Activated CD4-positive, alpha-beta T cell treated with anti-CD3 and anti-CD28 coated beads for 4 hours (primary cell): ENCODE data around the gene PC.
A peak's percentile ranks its signal among the peaks of the same experiment; 100 is the strongest.

Experiments used
- DNase-seq, 2 donors: peaks; one replicate each; pipeline ENCODE4 v3.0.0-alpha.2; 2020

Gene PC

DNA sequence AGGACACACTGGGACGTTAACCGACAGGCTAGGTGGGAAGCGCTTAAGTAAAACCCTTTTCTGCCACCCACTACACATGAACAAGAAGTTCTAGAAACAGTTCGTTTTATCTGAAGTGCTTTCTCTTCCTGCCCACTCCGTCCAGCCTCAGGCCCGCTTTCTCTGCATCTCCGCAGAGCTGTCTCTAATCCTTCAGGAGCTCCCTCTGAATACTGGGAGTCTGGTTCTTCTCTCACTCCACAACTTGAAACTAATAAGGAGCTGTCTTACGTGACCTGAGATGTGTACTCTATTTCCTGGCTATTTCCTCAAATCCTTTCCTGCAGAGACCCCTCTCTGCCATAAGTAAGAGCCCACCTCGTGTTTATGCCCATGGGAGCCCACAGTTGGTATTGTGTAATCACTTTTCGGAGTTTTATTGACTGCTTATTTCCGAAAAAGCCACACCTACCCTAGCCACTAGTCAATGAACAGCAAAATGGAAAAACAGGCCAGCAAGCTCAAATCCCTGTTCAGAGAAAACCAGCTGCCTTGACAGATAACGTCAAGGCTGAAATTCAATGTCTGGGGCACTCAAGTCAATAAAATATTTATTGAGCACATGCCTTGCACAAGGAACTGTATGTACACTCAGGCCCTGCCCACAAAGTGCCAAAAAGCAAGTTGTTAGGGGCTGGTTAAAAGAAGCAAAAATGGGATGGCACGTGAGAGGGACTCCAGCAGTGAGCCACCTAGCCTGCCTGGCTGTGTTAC, 4.9 kb downstream of the PC start:
- DNase-seq, result no peak

DNA sequence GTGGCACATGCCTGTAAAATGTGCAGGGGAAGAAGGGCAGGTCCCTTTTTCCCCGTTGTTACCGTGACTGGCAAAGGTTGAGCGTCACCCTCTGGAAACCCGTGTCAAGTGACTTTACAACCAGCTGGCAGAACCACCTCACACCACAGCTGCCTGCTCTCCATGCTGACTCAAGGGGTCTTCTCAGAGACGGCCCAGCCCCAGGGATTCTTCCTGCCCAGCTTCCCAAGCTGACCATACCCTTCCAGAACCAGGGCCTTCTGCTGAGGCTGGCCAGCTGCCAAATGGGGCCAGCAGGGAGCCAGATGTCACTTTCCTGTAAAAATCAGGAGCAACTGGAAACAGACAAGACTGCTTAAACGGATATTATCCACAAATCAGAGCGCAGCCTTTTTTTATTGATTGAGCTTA, 6.3 kb downstream of the PC start:
- DNase-seq, result no peak

DNA sequence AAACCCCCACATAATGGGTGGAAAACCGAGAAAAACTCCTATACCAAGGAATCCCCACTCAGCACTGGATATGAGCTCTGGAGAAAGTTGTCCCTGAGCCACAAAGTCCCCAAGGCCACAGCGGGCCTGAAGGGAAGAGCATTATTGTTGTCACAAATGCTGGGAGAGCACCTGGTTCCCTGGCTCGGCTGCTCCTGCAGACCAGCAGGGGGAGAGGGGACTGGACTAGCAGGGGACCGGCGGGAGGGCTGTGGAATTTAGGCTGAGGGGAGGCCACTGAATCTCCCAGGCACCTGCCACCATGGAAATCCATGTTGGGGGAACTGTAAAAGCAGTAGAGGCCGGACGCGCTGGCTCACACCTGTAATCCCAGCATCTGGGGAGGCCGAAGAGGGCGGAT, 7.0 kb downstream of the PC start:
- no peak for DNase-seq

DNA sequence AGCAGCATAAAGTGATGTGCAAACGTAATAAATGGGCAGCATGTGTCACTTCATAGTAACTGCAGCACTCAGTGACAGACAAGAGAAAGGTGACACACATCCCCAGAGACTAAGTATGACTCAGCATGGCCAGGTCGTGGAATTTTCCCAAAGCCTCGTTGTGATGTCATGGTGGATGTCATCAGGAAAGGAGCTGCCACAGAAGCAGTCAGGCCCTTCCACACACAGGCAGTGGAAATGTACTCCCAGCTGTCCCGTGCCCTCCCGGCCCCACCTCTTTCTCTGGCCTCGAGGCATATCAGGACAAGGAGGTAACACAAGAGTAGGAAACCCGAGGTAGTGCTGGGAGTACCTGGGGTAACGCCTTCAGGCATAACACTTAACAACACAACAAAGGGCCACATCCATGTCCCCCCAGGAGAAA, 8.1 kb downstream of the PC start:
- peak in 1 of 2 donors; percentile 28 for DNase-seq

DNA sequence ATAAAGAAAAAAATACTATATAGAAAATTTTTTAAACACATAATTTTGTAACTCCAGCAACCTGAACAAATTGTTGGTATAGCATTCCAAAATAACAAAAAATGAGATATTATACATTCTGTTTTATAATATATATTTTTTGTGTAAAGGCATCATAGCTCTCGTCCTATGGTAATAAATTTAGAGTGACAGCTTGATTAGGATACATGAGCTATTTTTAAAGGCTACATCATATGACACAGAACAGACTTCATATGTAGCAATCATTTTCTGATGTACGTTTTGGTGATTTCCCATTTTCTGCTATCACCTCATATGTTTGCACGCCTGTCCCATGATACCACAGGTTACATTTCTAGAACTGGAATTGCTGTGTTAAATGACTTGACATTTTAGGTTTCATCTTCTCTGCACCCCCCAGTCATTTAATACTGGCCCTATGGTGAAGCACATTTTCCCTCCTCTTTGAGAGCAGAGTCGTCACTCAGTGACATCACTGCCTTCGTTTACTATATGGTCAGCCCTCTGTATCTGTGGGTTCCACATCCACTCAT, 19.5 kb downstream of the PC start:
- DNase-seq, result no peak

DNA sequence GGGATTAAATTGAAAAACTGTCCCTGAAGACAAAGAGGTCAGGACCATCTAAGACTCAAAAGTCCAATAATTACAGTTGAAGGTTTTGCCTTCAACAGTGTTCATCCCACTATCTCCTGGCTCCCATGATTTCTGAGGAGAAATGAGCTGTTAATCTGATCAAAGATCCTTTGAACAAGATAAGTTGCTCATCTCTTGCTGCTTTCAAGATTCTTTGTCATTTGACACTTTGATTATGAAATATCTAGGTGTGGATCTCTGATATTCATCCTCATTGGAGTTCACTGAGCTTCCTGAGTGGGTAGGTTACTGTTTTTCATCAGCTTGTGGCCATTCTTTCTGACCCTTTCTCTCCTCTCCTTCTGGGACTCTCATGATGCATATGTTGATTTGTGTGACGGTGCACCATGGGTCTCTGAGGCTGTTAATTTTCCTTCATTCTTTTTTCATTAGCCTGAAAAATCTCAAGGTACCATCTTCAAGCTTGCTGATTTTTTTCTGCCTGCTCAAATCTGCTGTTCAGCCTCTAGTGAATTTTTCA, 20.9 kb downstream of the PC start:
- DNase-seq, result no peak

DNA sequence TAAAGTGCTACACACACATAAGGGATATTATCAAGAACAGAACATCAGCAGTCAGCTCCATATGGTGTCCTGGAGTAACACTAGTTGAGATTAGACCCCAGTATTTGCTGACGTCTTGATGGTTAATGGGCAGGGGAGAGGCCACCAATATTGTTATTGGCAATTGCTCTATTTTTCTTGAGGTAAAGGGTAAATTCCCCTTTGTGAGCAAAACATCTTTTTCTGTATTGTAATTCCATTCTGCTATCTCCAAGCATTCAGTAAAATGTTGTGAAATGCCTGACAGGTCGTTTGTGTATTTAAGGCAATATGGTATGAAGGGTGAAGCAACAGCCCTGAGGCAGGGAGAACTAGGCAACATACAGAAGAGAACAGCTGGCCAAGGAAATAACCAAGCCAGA, 21.9 kb downstream of the PC start:
- no peak for DNase-seq

DNA sequence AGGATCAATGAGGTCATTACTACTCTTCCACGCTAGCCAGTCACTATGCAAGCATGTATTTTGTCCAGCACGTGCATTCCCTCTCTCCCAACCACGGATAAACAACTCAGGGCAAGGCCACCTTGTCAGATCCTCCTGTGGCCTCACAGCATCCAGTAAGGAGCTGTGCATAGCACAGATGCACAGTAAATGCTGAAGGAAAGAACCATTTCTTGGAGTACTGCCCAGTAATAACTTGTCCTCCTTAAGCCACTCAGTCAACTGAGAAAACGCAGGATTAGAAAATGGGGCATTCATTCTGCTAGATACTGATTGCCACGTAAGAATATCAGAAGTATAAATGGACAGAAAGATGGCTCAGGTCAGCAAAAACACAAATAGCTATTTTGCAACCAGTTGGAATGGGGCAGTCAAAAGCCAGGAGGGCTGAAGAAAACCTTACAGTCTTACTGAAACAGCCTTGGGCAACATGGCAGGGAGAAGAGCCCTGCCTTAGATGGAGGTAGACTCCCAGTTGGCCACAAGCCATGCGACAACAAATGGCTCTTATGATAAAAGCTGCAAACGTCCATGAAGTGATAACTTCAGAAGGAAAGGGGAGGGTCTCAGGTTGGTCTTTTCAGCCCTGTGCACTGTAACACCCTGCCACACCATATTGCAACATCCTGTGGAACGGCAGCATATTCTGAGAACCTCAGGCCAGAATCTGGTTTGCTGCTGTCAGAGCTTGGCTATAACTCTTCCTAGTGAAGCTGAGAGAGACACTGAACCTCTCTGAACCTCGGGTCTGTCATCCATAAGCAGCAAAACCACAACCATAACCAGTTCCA, 23.0 kb downstream of the PC start:
- DNase-seq, result no peak

DNA sequence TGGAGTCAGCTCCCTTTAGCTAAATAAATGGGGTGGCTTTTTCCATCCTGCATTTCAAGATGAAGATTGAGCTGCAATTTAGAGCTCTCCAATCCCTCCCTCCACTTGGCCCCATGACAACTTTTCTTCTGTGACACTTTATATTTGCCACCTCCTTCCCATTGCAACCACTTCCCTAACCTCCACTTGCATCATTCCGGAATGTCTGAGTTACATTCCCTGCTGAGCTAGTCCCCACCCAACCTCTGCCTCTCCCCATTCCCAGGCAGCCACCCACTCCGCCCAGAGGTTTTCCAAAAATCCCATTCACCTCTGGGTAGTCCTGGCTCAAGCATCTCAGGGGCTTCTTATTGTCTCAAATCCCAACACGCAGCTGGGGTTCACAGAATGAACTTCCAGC, 24.7 kb downstream of the PC start:
- DNase-seq, result no peak

DNA sequence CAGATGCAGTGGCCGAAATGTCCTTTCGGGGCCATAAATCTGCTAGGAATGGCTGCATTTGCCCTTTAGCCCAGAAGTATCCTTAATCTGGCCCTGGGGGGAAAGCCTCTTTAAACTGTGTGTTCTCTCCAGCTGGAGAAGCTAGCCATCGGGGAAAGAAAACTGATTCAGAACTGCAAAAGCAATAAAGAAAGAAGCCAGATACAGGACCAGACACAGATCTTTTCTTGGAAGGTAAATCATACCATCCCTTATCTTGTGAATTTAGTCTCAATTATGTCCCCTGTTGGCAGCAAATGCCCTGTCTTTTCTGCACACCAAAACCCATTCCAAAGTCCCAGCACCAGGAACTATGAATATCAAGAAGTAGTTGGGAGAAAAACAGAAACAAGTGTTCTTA, 25.6 kb downstream of the PC start:
- DNase-seq, result no peak

DNA sequence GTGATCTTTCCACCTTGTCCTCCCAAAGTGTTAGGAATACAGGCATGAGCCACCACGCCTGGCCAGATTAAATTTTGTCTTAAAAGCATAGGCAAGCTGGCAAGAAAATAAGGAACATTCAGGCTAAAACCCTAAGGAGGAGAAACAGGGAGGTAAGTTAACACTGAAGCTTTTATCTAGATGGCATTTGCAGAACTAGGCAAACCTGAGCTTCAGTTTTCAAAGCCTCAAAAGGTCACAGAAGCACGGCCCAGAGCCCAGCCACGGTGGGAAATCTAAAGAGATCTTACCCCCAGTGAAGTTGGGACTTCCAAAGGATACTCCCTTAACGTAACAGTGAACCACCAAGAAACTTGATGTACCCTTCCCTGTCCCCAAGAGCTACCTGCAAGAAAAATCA, 28.4 kb downstream of the PC start:
- no peak for DNase-seq

DNA sequence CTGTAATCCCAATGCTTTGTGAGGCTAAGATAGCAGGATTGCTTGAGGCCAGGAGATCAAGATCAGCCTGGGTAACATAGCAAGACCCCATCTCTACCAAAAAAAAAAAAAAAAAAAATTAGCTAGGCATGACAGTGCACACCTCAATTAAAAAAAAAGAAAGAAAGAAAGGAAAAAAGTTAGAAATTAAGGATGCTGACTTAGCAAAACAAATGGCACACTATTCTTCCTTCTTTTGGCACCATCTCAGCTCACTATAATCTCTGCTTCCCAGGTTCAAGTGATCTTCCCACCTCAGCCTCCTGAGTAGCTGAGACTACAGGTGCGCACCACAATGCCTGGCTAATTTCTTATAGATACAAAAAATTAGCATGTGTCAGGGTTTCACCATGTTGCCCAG, 33.9 kb downstream of the PC start:
- no peak for DNase-seq

DNA sequence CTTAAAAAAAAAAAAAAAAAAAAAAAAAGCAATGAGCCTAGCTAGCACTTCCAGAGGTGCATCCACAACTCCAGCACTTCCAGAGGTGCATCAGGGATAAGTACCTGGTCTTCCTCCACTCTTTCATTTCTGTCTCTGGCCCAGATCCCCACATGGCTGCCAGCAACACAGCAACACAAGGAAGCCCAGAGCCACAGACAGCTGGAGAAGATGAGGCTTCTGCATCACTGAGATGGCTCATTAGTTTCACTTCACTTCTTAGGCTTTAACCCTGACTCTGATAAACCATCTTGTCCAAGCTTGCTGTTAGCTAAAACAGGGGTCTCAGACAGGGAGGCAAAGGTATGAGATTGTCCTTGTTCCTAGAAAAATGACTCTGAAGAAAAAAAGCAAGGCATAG, 35.6 kb downstream of the PC start:
- no peak for DNase-seq

DNA sequence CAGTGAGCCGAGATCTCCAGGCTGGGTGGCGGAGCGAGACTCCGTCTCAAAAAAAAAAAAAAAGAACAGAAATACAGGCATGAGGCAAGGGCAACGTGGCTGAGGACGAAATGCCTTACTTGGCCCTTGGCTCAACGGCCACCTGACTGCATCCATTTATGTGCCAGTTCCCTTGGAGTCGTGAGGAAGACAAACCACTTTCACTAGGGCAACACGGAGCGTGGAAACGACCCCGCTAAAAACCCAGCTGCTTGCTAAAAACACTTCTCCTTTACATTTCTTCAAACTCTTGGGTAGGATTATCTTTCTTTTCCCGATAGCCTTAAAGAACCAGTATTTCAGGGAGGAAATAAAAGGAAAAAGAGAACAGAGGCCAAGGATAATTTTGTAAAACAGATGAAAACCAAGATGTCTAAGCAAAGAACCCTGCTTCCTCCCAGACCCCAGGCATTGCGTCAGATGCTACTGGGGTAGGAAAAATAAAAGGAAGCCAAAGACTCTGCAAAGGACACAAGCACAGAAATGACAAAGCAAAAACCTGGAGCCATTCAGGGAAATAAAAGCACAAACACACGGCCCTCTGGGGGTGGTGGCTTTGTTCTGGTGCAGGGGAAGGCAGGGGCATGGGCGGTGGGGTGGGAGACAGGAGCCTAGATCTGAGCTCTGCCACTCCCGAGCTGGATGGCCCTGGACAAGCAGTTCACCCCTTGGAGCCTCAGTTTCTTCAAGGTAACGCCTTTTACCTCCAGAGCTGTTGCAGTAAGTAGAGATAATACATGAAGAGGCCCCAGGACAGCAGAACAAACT, 37.0 kb downstream of the PC start:
- no peak for DNase-seq

DNA sequence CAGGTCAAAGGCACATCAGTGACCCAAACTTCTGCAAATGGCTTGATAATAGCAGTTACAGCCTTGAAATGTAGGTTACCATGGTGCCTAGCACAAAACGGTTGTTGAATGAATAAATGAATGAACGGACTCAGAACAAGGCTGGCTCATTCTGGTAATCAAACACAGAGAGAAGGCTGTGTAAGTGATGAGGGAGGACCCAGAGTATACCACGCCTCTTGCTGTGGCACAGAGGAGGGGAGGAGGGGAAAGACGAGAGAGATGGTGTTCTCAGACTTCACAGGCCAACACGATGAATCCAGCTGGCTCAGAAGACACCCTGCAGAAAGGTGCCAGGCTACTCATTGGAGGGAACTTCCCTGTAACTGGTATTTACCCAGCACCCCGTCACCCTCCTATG, 38.3 kb downstream of the PC start:
- DNase-seq, result no peak

DNA sequence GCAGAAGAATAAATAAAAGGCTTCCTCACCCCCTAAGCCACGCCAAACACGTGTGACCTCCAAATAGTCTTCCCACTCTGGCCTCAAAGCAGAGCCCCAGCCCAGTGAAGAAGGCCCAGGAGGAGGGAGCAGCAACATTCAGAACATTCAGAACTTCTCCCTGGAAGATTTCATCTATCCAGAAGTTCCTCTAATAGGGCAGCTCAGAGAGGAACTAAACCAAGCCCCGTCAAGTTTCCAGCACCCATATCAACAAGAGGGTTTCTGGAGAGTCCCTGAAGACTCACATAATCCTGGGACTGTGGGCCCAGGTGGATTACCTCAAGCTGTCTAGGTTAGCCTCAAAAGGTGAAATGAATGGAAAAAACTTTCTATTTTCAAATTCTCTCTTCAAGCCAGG, 39.4 kb downstream of the PC start:
- no peak for DNase-seq

DNA sequence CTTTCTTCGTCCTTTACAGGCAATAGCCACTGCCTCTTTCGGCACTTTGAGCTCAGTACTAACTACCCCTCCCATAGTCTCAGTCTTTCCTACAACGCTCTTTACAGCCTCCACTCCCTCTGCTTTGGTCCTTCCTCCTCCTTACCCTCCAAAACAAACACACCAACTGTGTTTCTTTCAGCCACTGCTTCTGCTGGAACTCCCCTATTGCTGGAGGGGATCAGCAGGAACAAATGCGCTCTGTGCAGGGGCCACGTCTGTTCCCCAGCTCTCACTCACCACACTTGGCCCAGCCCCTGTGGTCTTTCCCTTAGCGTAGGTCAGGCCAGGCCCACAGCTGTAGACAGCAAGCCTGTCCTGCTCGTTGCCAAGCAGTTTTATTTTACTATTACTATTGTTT, 42.3 kb downstream of the PC start:
- DNase-seq, result no peak

DNA sequence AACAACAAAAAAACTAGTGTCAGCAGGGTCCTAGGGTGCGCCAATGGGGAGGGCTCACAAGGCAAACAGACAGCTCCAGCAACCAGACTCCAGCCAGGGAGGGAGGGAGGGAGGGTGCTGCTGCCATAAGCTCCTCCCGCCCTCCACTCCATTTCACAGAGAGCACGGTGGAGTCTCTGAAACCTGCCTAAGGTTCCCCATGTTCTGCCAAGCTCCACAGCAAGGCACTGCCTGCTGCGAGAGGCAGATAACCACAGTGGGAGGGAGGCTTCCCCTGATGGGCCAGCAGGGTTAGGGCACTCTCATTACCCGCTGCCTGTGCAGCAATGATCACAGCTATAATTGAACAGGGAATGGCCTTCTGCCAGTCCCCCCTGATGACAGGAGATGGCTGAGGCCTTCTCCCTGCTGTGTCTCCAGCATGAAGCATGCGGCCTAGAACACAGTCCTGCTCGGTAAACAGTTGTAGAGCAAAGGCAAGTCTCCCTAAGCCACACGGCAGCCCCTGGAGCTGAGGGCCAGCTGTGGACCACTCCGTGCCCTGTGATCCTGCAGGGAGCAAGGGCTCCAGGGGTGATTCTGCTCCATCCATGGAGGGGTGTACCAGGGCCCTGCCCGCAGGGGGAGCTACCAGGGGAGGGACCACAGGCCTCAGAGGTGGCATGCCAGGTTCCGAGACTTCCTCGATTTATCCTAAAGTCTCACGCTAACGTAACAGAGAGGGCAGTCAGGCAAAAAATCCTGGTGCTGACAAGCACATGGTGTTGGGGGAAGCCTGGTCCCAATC, 42.9 kb downstream of the PC start:
- DNase-seq, result no peak

DNA sequence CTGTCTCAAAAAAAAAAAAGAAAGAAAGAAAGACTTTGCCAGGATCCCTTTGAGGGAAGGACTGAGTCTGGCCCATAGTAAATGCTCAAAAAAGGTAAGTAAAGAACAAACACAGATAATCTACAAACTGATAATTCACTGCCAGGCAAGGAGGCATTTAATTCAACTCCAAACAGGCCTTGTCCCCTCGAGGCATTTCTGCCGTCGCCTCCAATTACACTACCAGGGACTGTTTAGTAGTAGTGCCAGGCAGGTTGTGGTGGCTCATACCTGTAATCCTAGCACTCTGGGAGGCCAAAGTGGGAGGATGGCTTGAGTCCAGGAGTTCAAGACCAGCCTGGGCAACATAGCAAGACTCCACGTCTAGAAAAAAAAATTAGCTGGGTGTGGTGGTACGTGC, 43.7 kb downstream of the PC start:
- DNase-seq, result no peak

DNA sequence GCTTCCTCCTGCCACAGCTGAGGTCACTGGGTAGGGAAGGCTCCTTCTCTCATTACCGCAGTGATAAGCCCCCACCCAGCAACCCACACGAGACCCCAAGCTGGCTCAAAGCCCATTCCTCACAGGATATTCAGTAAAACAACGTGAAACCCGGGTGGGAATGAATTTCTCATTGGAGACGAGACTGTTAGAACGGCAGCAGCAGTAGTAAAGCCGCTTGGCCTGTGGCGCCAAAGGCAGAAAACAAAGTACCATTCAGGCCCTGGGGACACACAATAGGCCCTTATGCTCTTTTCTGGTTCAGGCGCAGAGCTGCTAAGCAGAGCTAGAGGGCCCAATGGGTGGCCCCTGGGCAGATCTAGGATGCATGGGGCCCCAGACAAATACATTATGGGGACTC, 45.3 kb downstream of the PC start:
- DNase-seq, result no peak

DNA sequence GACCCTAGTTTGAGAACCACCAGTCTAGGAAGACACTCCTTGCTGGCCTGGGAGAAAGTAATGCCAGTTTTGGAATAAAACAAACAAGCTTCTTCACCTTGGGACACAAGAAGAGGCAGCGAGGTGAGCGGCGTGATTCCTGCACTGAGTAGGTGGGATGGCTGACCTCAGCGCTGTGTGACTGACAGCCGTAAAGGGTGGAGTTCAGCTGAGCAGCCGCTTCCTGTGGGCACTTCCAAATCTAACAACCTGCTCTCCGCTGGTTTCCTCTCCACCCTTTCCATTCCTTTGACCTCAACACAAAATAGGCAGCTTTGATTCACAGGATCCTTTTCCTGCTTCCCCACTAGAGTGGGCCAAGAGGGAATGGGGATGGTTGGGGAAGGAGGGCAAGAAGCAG, 45.8 kb downstream of the PC start:
- no peak for DNase-seq

DNA sequence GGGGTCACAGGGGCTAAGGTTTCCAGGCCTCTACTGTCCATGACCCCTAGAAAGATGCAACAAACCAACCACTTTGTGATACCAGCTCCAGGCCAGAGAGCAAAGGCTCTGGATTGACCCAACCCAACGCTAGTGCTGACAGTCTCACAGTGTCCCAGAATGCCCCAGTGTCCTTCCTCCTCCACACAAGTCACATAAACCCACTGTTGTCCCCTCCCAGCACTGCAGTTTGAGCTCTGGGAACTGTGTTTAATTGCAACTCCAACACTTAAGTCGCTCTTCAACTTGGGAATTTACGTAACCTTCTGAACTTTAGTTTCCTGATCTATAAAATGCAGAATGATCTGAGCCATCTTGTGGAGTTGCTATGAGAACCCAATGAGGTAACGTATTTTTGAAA, 47.5 kb downstream of the PC start:
- no peak for DNase-seq
